NB4 (cell line): ENCODE measurements around the gene S100A12.

Source experiments
- CTCF ChIP-seq: IDR thresholded peaks from one replicate; pipeline ENCODE4 v1.5.1; 2012; ENCODE audit warnings: low read depth, low read length
- MYC ChIP-seq: IDR thresholded peaks from 2 replicates; pipeline ENCODE4 v1.6.1; 2011; ENCODE audit warnings: low read depth, low read length
- POLR2A ChIP-seq: IDR thresholded peaks from 2 replicates; pipeline ENCODE4 v1.6.1; 2011; ENCODE audit warnings: mild to moderate bottlenecking; ENCODE audit not compliant: insufficient read length; ENCODE audit errors: extremely low read depth

DNA sequence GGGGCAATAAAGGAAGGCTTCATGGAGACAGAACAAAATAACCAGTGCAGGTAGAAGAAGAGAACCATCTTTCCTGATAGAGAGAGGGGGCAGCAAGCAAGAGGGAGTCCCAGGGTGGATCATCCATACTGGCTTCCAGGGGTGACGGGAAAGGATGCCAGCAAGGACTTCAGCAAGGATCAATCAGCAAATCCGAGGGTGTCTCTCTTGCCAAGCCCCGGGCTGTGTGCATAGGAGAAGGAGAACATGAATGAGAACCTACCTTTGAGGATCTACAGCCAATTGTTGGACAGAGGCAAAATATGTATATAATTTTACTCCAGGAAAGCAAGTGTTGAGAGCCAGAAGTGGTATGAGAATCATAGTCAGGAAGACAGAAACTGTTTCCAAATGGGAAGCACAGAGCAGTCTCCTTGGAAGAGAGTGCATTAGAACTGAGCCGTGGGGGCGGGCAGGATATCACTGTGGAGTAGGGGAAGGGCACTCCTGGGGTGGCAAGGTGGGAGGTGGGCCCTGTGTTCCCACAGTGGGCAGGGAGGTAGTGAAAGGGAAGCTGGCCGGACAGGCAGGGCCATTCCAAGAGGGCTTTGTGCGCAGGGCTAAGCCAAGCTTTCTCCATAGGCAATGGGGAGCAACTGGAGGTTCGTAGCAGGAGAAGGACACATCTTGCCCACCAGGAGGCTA is 18.9 kb downstream of the S100A12 start:
- no peak for TF ChIP-seq CTCF
- no peak for TF ChIP-seq POLR2A
- TF ChIP-seq MYC, result no peak
